ENCODE measurements around the gene OVAAL.

Gene OVAAL

GRCh38 chr1:180571060-180571831 lies 12.5 kb downstream of the OVAAL start:
- DNase-seq = no peak

GRCh38 chr1:180571832-180572636 lies 13.3 kb downstream of the OVAAL start:
- no peak for DNase-seq

- no peak for DNase-seq
Observed at GRCh38 chr1:180572760-180573159, 14.0 kb downstream of the OVAAL start.

GRCh38 chr1:180574031-180574713 lies 15.4 kb downstream of the OVAAL start:
- DNase-seq = no peak

- no peak for DNase-seq
Observed at GRCh38 chr1:180577361-180577760, 18.6 kb downstream of the OVAAL start.

- no peak for DNase-seq
Observed at GRCh38 chr1:180579961-180580611, 21.3 kb downstream of the OVAAL start.

- DNase-seq = no peak
Observed at GRCh38 chr1:180581635-180582039, 22.9 kb downstream of the OVAAL start.

- DNase-seq = no peak
Observed at GRCh38 chr1:180584869-180585268, 26.1 kb downstream of the OVAAL start.

GRCh38 chr1:180585994-180586359 lies 27.2 kb downstream of the OVAAL start:
- no peak for DNase-seq

GRCh38 chr1:180586671-180587155 lies 27.9 kb downstream of the OVAAL start:
- DNase-seq = peak; percentile 86

- DNase-seq = no peak
Observed at GRCh38 chr1:180588121-180588520, 29.4 kb downstream of the OVAAL start.

- no peak for DNase-seq
Observed at GRCh38 chr1:180590889-180591288, 32.1 kb downstream of the OVAAL start.

- no peak for DNase-seq
Observed at GRCh38 chr1:180593382-180593781, 34.6 kb downstream of the OVAAL start.

- DNase-seq = no peak
Observed at GRCh38 chr1:180594723-180595122, 36.0 kb downstream of the OVAAL start.

GRCh38 chr1:180595966-180596365 lies 37.2 kb downstream of the OVAAL start:
- DNase-seq = no peak

- no peak for DNase-seq
Observed at GRCh38 chr1:180597520-180597919, 38.8 kb downstream of the OVAAL start.

GRCh38 chr1:180598333-180598974 lies 39.7 kb downstream of the OVAAL start:
- no peak for DNase-seq

- DNase-seq = no peak
Observed at GRCh38 chr1:180600343-180600742, 41.6 kb downstream of the OVAAL start.

- no peak for DNase-seq
Observed at GRCh38 chr1:180601512-180601911, 42.7 kb downstream of the OVAAL start.

- DNase-seq = no peak
Observed at GRCh38 chr1:180603223-180603849, 44.6 kb downstream of the OVAAL start.

- no peak for DNase-seq
Observed at GRCh38 chr1:180603850-180604226, 45.1 kb downstream of the OVAAL start.

- DNase-seq = no peak
Observed at GRCh38 chr1:180606155-180606554, 47.4 kb downstream of the OVAAL start.
